Hepatocyte (in vitro differentiated cells): ENCODE measurements around the gene MFSD11.

Source experiments
- EZH2 ChIP-seq: fragments of 200-600 bp; sonication (generic); IDR thresholded peaks from 2 replicates; pipeline ENCODE4 v1.6.1; 2016; ENCODE audit warnings: antibody characterized with exemption, mild to moderate bottlenecking, borderline replicate concordance
- EZH2phosphoT487 ChIP-seq: fragments of 200-600 bp; sonication (generic); IDR thresholded peaks from one replicate; pipeline ENCODE4 v1.6.1; 2018; ENCODE audit warnings: antibody characterized with exemption, mild to moderate bottlenecking, low read depth, moderate library complexity; ENCODE audit not compliant: unreplicated experiment, severe bottlenecking
- TF ChIP-seq, protein P1 (sequence below): fragments of 200-600 bp; sonication (generic); IDR thresholded peaks from 2 replicates; pipeline ENCODE4 v1.5.1; 2016; ENCODE audit warnings: antibody characterized with exemption, mild to moderate bottlenecking; ENCODE audit not compliant: poor library complexity

DNA sequence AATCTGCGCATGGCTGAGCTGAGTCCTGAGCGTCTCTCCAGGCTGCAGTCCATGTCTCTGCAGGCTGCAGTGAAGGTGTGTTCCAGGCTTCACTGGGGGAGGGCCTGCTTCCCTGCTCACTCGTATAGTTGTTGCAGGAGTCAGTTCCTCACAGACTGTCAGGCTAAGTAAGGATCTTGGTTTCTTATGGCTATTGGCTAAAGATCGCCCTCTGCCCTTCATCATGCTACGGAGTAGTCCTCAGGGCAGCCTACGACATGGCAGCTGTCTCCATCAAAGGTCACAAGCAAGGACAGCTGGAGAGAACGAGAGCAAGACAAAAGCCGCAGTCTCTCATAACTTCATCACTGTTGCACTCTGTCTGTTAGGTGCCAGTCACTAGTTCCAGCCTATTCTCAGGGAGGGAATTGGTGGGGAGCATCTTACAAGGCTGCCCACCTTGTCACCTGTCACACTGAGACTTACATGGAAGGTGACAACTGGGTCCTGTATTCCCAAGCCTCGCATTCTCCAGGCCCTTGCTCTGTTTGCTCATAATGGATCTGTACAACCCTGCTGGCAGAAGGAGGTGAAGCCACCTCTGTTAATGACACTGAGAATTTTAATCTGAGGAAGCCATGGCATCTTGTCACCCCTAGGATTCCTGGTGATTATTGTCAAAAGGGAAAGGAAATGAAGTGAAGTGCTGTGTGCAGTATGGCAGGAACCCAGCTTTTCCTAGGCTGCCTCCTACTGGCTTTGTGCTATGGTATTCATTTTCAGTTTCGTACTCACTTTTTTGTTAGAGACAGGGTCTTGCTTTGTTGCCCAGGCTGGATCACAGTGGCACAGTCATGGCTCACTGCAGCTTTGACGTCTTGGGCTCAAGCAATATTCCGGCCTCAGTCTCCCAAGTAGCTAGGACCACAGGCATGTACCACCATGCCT is 43.4 kb downstream of the MFSD11 start:
- TF ChIP-seq EZH2 (no peak), EZH2phosphoT487 (no peak)
- TF ChIP-seq, protein P1, sequence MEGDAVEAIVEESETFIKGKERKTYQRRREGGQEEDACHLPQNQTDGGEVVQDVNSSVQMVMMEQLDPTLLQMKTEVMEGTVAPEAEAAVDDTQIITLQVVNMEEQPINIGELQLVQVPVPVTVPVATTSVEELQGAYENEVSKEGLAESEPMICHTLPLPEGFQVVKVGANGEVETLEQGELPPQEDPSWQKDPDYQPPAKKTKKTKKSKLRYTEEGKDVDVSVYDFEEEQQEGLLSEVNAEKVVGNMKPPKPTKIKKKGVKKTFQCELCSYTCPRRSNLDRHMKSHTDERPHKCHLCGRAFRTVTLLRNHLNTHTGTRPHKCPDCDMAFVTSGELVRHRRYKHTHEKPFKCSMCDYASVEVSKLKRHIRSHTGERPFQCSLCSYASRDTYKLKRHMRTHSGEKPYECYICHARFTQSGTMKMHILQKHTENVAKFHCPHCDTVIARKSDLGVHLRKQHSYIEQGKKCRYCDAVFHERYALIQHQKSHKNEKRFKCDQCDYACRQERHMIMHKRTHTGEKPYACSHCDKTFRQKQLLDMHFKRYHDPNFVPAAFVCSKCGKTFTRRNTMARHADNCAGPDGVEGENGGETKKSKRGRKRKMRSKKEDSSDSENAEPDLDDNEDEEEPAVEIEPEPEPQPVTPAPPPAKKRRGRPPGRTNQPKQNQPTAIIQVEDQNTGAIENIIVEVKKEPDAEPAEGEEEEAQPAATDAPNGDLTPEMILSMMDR: no peak
